Measurements from ENCODE around the gene TPD52L1. TPM values are rescaled to one million over a fixed set of nuclear protein-coding genes. Genes with fewer than 3 reads are reported as not detected.
A peak's percentile ranks its signal among the peaks of the same experiment; 100 is the strongest.

The TPD52L1 gene
- total and polyA plus RNA-seq, 3 donors from 2014 or later, result 20.6 to 22.5 (median 22.1) TPM

- H3K4me3 ChIP-seq, result no peak overlapping the region
- TF ChIP-seq POLR2A (IDR thresholded peaks at IDR 0.05) (no peak), CTCF (IDR thresholded peaks at IDR 0.05) (no peak)
- DNase-seq, result no peak
- no peaks in the 10 kb centered on the region for H3K9me3 ChIP-seq
- H3K27me3 ChIP-seq, result no peaks in the 10 kb centered on the region
- H3K27ac ChIP-seq, result no peak overlapping the region
- no peaks in the 10 kb centered on the region for H3K36me3 ChIP-seq (ENCODE audit: low read depth, missing control alignments)
- H3K4me1 ChIP-seq, result no peaks in the 10 kb centered on the region
- 70 to 74% methylated on average over 2 of the region's 2 CpGs for WGBS, 2 donors
- intact Hi-C loops (cut with DNase I; ENCODE audit: low total_unique reads), result no loop called here
Observed at GRCh38 chr6:125188037-125188436, 34.5 kb downstream of the TPD52L1 start.

GRCh38 chr6:125188594-125189203 is 35.1 kb downstream of the TPD52L1 start:
- no peak for TF ChIP-seq POLR2A (IDR thresholded peaks at IDR 0.05)
- no peak for TF ChIP-seq CTCF (IDR thresholded peaks at IDR 0.05)
- Histone ChIP-seq H3K9me3 (no peaks in the 10 kb centered on the region), H3K27ac (no peak overlapping the region), H3K4me1 (no peaks in the 10 kb centered on the region), H3K4me3 (no peak overlapping the region), H3K36me3 (ENCODE audit: low read depth, missing control alignments) (no peaks in the 10 kb centered on the region), H3K27me3 (no peaks in the 10 kb centered on the region)
- intact Hi-C loops (cut with DNase I; ENCODE audit: low total_unique reads), result no loop called here
- 43 to 63% methylated on average over 1 of the region's 1 CpG for WGBS, 2 donors
- no peak for DNase-seq

GRCh38 chr6:125189494-125189893 is 35.9 kb downstream of the TPD52L1 start:
- no peak overlapping the region for H3K4me3 ChIP-seq
- H3K9me3 ChIP-seq, result no peaks in the 10 kb centered on the region
- intact Hi-C loops (cut with DNase I; ENCODE audit: low total_unique reads), result no loop called here
- 32 to 47% methylated on average over 1 of the region's 1 CpG for WGBS, 2 donors
- no peaks in the 10 kb centered on the region for H3K36me3 ChIP-seq (ENCODE audit: low read depth, missing control alignments)
- no peak for DNase-seq
- H3K4me1 ChIP-seq, result no peaks in the 10 kb centered on the region
- TF ChIP-seq POLR2A (IDR thresholded peaks at IDR 0.05) (no peak), CTCF (IDR thresholded peaks at IDR 0.05) (no peak)
- H3K27me3 ChIP-seq, result no peaks in the 10 kb centered on the region
- peak overlapping the region in 1 of 2 donors; percentile 8 for H3K27ac ChIP-seq

- Histone ChIP-seq H3K36me3 (ENCODE audit: low read depth, missing control alignments) (no peaks in the 10 kb centered on the region), H3K27me3 (no peaks in the 10 kb centered on the region), H3K27ac (peak overlapping the region in 1 of 2 donors; percentile 46), H3K4me1 (peaks cover 1% of the 10 kb centered on the region), H3K9me3 (no peaks in the 10 kb centered on the region), H3K4me3 (no peak overlapping the region)
- intact Hi-C loops (cut with DNase I; ENCODE audit: low total_unique reads), result no loop called here
- TF ChIP-seq POLR2A (IDR thresholded peaks at IDR 0.05) (no peak), CTCF (IDR thresholded peaks at IDR 0.05) (no peak)
- no peak for DNase-seq
- WGBS, 2 donors, result 87 to 90% methylated on average over 4 of the region's 4 CpGs
Observed at GRCh38 chr6:125190667-125191066, 37.1 kb downstream of the TPD52L1 start.

Measured in testis (tissue), 3 donors.